Choroid plexus epithelial cell (primary cell): ENCODE measurements around the gene STT3A.

ENCODE experiments used
- DNase-seq: peaks from one replicate; pipeline ENCODE4 v3.0.0-alpha.2; 2010; ENCODE audit warnings: low read depth
- H3K4me3 ChIP-seq: 2 replicates; pipeline ENCODE4 v1.5.1; 2011; ENCODE audit warnings: low read depth, mild to moderate bottlenecking, control low read depth, low read length, moderate library complexity
- CTCF ChIP-seq: conservative IDR thresholded peaks from 2 replicates; pipeline ENCODE4 v1.5.1; 2011; ENCODE audit warnings: low read depth, mild to moderate bottlenecking, control low read depth, inconsistent platforms, low read length, moderate library complexity

STT3A gene

GRCh38 chr11:125625630-125626287 lies 33.1 kb downstream of the STT3A start:
- TF ChIP-seq CTCF: no peak
- peak; percentile 91 for DNase-seq
- peak overlapping the region; percentile 85 for H3K4me3 ChIP-seq

- DNase-seq: peak; percentile 65
- peak; percentile 54 for TF ChIP-seq CTCF
Observed at GRCh38 chr11:125626288-125626950, 33.8 kb downstream of the STT3A start.

GRCh38 chr11:125627236-125627910 lies 34.7 kb downstream of the STT3A start:
- no peak for TF ChIP-seq CTCF
- H3K4me3 ChIP-seq: peak overlapping the region; percentile 85
- DNase-seq: peak; percentile 13

More at GRCh38 chr11:125626288-125626950, 33.8 kb downstream of the STT3A start:
- H3K4me3 ChIP-seq: peak overlapping the region; percentile 85

DNA sequence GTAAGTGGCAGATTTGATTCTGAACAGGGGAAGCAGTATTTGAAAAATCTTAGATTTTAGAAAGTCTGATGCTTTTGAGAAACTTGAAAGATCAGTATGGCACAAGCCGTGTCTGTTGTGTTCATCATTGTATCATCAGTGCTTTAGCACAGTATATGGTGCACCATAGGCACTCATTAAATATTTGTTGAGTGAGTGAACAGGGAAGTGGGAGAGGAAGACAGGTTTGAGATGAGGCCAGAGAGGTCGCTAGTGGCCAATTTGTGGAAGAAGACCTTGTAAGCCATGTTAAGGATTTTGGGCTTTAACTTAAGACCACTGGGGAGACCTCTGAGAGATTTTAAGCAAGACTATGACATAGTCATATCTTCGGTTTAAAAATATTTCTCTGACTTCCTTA lies 45.2 kb downstream of the STT3A start:
- DNase-seq: no peak
- TF ChIP-seq CTCF: no peak
- no peak overlapping the region for H3K4me3 ChIP-seq

- H3K4me3 ChIP-seq: no peak overlapping the region
- no peak for DNase-seq
- no peak for TF ChIP-seq CTCF
Observed at GRCh38 chr11:125638315-125638714, 45.7 kb downstream of the STT3A start.

DNA sequence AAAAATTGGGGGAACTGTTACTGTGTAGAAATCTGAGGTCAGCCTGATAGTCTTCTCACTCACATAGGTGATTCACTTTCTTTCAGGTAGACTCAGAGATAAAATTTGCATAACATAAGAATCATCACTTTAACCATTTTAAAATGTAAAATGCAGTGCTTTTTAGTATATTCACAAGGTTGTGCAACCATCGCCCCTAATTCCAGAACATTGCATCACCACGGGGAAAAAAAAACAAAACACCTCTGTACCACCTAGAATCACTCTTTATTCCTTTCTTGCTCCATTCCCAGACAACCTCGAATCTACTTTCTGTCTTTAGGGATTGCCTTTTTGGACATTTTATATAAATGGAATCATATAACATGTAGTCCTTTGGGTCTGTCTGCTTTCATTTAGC lies 53.2 kb downstream of the STT3A start:
- DNase-seq: no peak
- H3K4me3 ChIP-seq: no peak overlapping the region
- no peak for TF ChIP-seq CTCF
